CD4-positive, alpha-beta T cell treated with Interleukin-4 for 1 hour (primary cell): ENCODE measurements around the gene ACACB.

ENCODE experiments used
- DNase-seq, 2 donors: peaks; one replicate each; pipeline ENCODE4 v3.0.0-alpha.2; 2020 to 2022

ACACB gene

GRCh38 chr12:109110988-109111495, 5.3 kb upstream of the ACACB start:
- peak; percentile 52 to 56 for DNase-seq

- DNase-seq, result no peak
These were observed 3.5 kb upstream of the ACACB start for GRCh38 chr12:109112720-109113465.

GRCh38 chr12:109113661-109114321, 2.6 kb upstream of the ACACB start:
- no peak for DNase-seq

GRCh38 chr12:109114644-109115043, 1.7 kb upstream of the ACACB start:
- DNase-seq, result no peak

- DNase-seq, result no peak
These were observed 1.0 kb upstream of the ACACB start for GRCh38 chr12:109115404-109115757.

GRCh38 chr12:109116611-109116949, 193 bp downstream of the ACACB start:
- DNase-seq, result no peak

- no peak for DNase-seq
These were observed 3.7 kb downstream of the ACACB start for GRCh38 chr12:109120095-109120494.

GRCh38 chr12:109120557-109120956, 4.2 kb downstream of the ACACB start:
- no peak for DNase-seq

GRCh38 chr12:109121346-109121880, 5.0 kb downstream of the ACACB start:
- DNase-seq, result no peak

- no peak for DNase-seq
These were observed 8.7 kb downstream of the ACACB start for GRCh38 chr12:109124878-109125648.

- DNase-seq, result no peak
These were observed 9.4 kb downstream of the ACACB start for GRCh38 chr12:109125791-109126190.

- DNase-seq, result no peak
These were observed 10.4 kb downstream of the ACACB start for GRCh38 chr12:109126784-109127183.

- no peak for DNase-seq
These were observed 11.3 kb downstream of the ACACB start for GRCh38 chr12:109127533-109128242.

- DNase-seq, result no peak
These were observed 14.1 kb downstream of the ACACB start for GRCh38 chr12:109130297-109131153.

- DNase-seq, result no peak
These were observed 15.0 kb downstream of the ACACB start for GRCh38 chr12:109131154-109132050.

- no peak for DNase-seq
These were observed 18.0 kb downstream of the ACACB start for GRCh38 chr12:109134186-109134917.

- DNase-seq, result no peak
These were observed 20.7 kb downstream of the ACACB start for GRCh38 chr12:109137055-109137454.

- DNase-seq, result no peak
These were observed 23.0 kb downstream of the ACACB start for GRCh38 chr12:109139360-109139759.

- DNase-seq, result no peak
These were observed 23.4 kb downstream of the ACACB start for GRCh38 chr12:109139791-109140190.

GRCh38 chr12:109140560-109140959, 24.2 kb downstream of the ACACB start:
- DNase-seq, result no peak
